Measurements from ENCODE around the gene GPX4. TPM values are rescaled to one million over a fixed set of nuclear protein-coding genes. Genes with fewer than 3 reads are reported as not detected.

Gene GPX4
- total RNA-seq, 1 donor from 2014 or later: 345 TPM

GRCh38 chr19:1066748-1067340, 37.0 kb upstream of the GPX4 start, which contains the start of gene ARHGAP45:
ARHGAP45 (plus strand) TSS chr19:1067167; CDS start chr19:1067406, 239 bp downstream.
- intact Hi-C loops (cut with DNase I): no loop called here
- DNase-seq: peak; percentile 74
- ATAC-seq (ENCODE audit: poor library complexity): peak; percentile 22

GRCh38 chr19:1067341-1067957, 36.3 kb upstream of the GPX4 start:
- no peak for DNase-seq
- intact Hi-C loops (cut with DNase I): no loop called here
- ATAC-seq (ENCODE audit: poor library complexity): no peak

GRCh38 chr19:1068009-1069001, 35.5 kb upstream of the GPX4 start:
- intact Hi-C loops (cut with DNase I): no loop called here
- ATAC-seq (ENCODE audit: poor library complexity) (peak; percentile 40), DNase-seq (peak; percentile 80)

- ATAC-seq (ENCODE audit: poor library complexity) (peak; percentile 59), DNase-seq (peak; percentile 89)
- intact Hi-C loops (cut with DNase I): no loop called here
These were observed 34.6 kb upstream of the GPX4 start for GRCh38 chr19:1069009-1069779.

- ATAC-seq (ENCODE audit: poor library complexity) (no peak), DNase-seq (no peak)
- intact Hi-C loops (cut with DNase I): no loop called here
These were observed 33.2 kb upstream of the GPX4 start for GRCh38 chr19:1070576-1070930.

- intact Hi-C loops (cut with DNase I): no loop called here
- ATAC-seq (ENCODE audit: poor library complexity): no peak
- DNase-seq: no peak
These were observed 32.6 kb upstream of the GPX4 start for GRCh38 chr19:1070931-1071791.

- intact Hi-C loops (cut with DNase I): no loop called here
- DNase-seq (no peak), ATAC-seq (ENCODE audit: poor library complexity) (no peak)
These were observed 31.3 kb upstream of the GPX4 start for GRCh38 chr19:1072371-1073015.

GRCh38 chr19:1073063-1073955, 30.5 kb upstream of the GPX4 start:
- no peak for DNase-seq
- ATAC-seq (ENCODE audit: poor library complexity): no peak
- intact Hi-C loops (cut with DNase I): no loop called here

- no peak for DNase-seq
- intact Hi-C loops (cut with DNase I): no loop called here
- ATAC-seq (ENCODE audit: poor library complexity): no peak
These were observed 29.8 kb upstream of the GPX4 start for GRCh38 chr19:1073956-1074517.

GRCh38 chr19:1074544-1075283, 29.1 kb upstream of the GPX4 start:
- ATAC-seq (ENCODE audit: poor library complexity) (peak; percentile 56), DNase-seq (peak; percentile 94)
- intact Hi-C loops (cut with DNase I): no loop called here

GRCh38 chr19:1076046-1076386, 27.8 kb upstream of the GPX4 start:
- DNase-seq (no peak), ATAC-seq (ENCODE audit: poor library complexity) (no peak)
- intact Hi-C loops (cut with DNase I): no loop called here

GRCh38 chr19:1076951-1077350, 26.8 kb upstream of the GPX4 start:
- ATAC-seq (ENCODE audit: poor library complexity): peak; percentile 43
- intact Hi-C loops (cut with DNase I): no loop called here
- peak; percentile 86 for DNase-seq

GRCh38 chr19:1079566-1080111, 24.2 kb upstream of the GPX4 start:
- ATAC-seq (ENCODE audit: poor library complexity) (no peak), DNase-seq (peak; percentile 42)
- intact Hi-C loops (cut with DNase I): no loop called here

- intact Hi-C loops (cut with DNase I): no loop called here
- no peak for DNase-seq
- no peak for ATAC-seq (ENCODE audit: poor library complexity)
These were observed 23.2 kb upstream of the GPX4 start for GRCh38 chr19:1080360-1081161.
